ENCODE measurements around the gene TIPRL. TPM values are rescaled to one million over a fixed set of nuclear protein-coding genes. Genes with fewer than 3 reads are reported as not detected.

Gene TIPRL
- total RNA-seq = 23.8 and 27.5 TPM in 2 replicates

DNA sequence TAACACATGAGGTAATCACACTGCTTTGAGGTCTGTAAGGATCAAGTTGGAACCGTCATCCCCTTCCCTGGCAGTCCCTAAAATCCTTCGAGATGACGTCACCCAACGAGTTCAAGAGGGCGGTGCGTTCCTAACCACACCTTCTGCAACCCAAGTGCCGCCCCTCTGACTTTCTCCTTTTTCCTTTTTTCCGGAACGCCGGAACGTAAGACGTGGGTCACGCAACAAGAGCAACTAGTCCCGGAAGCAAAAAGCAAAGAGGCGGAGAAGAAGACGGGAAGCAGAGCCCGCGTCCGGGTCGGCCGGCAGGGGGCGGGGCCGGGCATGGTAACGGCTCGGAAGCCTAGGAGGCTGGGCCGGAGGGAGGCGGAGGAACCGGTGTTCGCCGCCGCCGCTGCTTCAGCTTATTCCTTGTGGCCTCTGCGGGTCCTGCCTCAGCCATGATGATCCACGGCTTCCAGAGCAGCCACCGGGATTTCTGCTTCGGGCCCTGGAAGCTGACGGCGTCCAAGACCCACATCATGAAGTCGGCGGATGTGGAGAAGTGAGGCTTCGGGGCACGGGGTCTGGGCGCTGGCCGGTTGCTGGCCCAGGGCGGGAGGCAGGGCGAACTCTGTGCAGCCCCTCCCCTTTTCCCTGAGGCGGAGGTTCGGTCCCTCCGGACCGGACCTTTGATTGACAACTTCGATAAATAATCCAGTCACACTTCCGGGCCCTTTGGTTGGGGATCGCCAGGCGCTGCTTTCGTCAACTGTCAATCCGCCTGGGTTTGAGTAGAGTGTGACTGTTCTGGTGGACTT, at the start of gene TIPRL:
Gene TIPRL (plus strand): TSS at position 325 of the 800 bp plus-strand sequence. CDS start 116 bp downstream, at position 441.
- peak; percentile 92 for DNase-seq (ENCODE audit: low read depth)
- TF ChIP-seq, protein P1, sequence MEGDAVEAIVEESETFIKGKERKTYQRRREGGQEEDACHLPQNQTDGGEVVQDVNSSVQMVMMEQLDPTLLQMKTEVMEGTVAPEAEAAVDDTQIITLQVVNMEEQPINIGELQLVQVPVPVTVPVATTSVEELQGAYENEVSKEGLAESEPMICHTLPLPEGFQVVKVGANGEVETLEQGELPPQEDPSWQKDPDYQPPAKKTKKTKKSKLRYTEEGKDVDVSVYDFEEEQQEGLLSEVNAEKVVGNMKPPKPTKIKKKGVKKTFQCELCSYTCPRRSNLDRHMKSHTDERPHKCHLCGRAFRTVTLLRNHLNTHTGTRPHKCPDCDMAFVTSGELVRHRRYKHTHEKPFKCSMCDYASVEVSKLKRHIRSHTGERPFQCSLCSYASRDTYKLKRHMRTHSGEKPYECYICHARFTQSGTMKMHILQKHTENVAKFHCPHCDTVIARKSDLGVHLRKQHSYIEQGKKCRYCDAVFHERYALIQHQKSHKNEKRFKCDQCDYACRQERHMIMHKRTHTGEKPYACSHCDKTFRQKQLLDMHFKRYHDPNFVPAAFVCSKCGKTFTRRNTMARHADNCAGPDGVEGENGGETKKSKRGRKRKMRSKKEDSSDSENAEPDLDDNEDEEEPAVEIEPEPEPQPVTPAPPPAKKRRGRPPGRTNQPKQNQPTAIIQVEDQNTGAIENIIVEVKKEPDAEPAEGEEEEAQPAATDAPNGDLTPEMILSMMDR (conservative IDR thresholded peaks at IDR 0.05; ENCODE audit: low read depth, low read length) = peak; percentile 52
- peak within 1 kb of the TSS; percentile 85 for H3K4me3 ChIP-seq (ENCODE audit: low read depth, low read length)

DNA sequence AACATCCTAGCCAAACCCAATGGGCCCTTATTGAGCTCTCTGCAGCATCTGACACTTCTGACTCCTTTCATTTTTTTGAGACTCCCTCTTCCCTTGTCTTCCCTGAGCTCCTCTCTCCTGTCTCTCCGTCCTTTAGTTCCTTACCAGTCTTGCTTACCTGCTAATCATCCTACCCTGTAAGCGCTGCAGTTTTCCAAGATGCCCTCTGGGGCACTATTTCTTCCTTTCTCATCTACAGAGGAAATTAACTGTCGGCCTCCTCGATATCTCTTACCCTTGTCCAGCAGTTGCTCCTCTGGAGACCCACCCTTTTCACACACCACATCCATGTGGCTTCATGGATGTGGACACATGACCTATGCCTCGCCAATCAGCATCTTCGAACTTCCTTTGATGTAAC, 48.8 kb upstream of the TIPRL start:
- H3K4me3 ChIP-seq (ENCODE audit: low read depth, low read length) = no peak overlapping the region
- no peak for DNase-seq (ENCODE audit: low read depth)
- TF ChIP-seq, protein P1 (conservative IDR thresholded peaks at IDR 0.05; ENCODE audit: low read depth, low read length) = no peak

DNA sequence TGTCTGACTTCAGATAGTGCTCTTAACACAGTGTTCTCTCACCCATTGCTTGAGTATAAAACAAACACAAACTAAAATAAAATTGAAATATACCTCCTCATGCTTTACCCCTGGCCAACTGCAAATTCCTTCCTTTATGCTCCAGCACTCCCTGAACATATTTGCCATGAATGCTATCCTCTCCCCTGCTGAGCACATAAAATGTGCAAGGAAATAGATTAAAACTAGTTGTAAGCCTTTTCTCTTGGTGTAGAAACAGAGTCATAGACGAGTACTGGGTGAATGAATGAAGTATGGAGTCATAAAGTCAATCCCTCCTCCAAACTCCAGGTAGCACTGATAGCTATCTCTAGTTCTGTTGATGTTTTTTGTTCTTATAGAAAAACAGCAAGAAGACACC, 44.6 kb upstream of the TIPRL start:
- no peak for DNase-seq (ENCODE audit: low read depth)
- TF ChIP-seq, protein P1 (conservative IDR thresholded peaks at IDR 0.05; ENCODE audit: low read depth, low read length) = no peak
- H3K4me3 ChIP-seq (ENCODE audit: low read depth, low read length) = no peak overlapping the region

DNA sequence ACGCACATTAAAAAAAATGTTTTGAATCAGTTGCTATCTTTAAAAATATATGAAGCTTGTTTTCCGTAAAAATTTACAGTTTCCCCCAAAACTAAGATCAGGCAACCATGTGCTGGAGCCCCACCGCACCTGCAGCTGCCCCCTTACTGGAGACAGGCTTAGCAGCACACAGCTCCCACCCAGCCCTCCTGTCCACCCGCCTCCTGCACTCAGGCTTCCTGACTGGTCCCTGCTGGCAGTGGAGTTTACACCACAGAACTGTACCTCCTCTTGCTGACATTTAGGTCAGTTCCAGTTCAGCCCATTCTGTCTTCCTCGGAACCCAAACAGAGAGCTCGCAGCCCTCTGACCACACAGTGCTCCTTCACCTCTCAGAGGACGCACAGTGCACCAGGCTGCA, 44.1 kb upstream of the TIPRL start:
- H3K4me3 ChIP-seq (ENCODE audit: low read depth, low read length) = no peak overlapping the region
- no peak for DNase-seq (ENCODE audit: low read depth)
- TF ChIP-seq, protein P1 (conservative IDR thresholded peaks at IDR 0.05; ENCODE audit: low read depth, low read length) = no peak

DNA sequence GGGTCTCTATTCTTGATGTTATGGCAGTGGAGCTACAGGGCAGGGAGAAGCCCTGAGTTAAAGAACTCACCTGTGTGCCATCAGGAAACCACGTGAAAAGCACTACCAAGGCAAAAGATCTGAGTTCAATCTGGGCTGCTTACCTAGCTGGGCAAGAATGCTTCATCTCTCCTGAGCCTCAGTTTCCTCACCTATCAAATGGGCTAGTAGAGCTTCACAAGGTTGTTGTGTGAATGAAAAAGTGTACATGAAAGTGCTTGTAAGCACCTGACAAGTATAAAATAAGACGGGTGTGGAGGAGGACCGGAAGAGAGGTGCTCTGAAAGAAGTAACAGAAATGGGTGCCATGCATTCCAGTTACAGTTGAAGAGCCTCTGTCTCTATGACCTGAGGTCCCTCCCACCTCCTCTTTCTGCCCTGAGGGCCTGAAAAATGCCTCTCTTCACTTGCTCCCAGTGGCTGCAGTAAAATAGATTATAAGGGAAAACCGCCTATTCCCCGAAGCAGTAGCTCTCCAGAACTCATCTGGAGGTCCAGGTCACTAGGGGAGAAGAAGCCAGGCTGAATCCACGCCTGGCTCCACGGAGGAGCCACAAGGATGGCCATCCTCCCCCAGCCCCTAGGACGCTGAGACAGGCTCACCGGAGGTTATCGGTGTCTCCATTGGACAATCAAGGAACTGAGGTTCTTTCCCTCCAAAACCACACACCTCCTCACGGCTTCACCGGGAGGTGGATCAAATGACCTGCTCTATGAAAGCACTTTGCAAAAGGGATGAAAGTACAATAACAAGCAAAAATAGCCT, 43.4 kb upstream of the TIPRL start:
- TF ChIP-seq, protein P1 (conservative IDR thresholded peaks at IDR 0.05; ENCODE audit: low read depth, low read length) = no peak
- DNase-seq (ENCODE audit: low read depth) = no peak
- peak overlapping the region; percentile 68 for H3K4me3 ChIP-seq (ENCODE audit: low read depth, low read length)

DNA sequence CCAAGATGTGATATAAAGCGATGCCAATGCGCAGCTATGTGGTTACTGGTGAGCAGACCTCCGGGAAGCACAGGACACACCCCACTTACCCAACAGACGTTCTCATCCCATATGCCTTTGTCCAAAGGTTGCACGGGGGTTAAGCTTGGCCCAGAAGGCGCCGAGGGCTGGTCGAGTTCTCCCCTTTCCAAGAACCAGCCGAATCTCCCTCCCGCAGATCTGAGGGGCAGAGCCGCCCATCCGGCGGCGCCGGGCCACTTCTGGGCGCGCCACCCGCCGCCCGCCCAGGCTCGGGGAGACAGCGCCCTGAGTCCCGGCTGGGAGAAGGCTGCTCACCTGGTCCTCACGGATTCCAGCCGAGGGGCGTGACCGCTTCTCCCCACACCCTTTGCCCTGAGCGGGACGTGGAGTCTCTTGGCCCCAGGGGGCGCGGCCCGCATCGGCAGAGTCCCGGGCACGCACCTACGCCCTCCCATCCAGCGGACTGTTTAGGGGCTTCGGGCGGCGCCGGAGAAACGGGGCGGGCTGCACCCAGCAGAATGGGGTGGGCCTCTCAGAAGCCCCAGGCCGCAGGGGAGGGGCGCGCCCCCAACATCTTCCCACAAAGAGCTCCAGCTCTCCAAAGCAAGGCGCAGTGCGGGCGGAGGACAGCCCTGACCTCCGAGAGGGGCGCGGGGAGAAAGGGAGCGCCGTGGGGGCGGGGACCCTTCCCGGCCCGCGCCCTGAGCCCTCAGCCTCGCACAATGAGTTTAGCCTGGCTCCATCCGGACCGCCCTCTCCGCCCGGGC, 42.6 kb upstream of the TIPRL start:
- peak overlapping the region; percentile 68 for H3K4me3 ChIP-seq (ENCODE audit: low read depth, low read length)
- TF ChIP-seq, protein P1 (conservative IDR thresholded peaks at IDR 0.05; ENCODE audit: low read depth, low read length) = no peak
- no peak for DNase-seq (ENCODE audit: low read depth)

Measured in epithelial cell of proximal tubule (primary cell).